HFFc6 (cell line): ENCODE data around the gene HGFAC. TPM values are rescaled to one million over a fixed set of nuclear protein-coding genes. Genes with fewer than 3 reads are reported as not detected.

ENCODE experiments used
- DNase-seq: peaks from one replicate; pipeline ENCODE4 v3.0.0-alpha.2; 2018
- H3K27ac Mint-ChIP-seq: 2 replicates; pipeline ENCODE4 v1.8.0; 2020; ENCODE audit warnings: mild to moderate bottlenecking, mixed read lengths
- H3K27me3 Mint-ChIP-seq: 2 replicates; pipeline ENCODE4 v1.8.0; 2021; ENCODE audit warnings: mild to moderate bottlenecking, moderate library complexity, mixed read lengths; ENCODE audit not compliant: insufficient read depth
- H3K36me3 Mint-ChIP-seq: 2 replicates; pipeline ENCODE4 v1.8.0; 2021; ENCODE audit warnings: low read depth, mixed read lengths
- H3K4me1 Mint-ChIP-seq: 2 replicates; pipeline ENCODE4 v1.8.0; 2020; ENCODE audit warnings: low read depth, mixed read lengths
- H3K4me3 Mint-ChIP-seq: 2 replicates; pipeline ENCODE4 v1.8.0; 2020; ENCODE audit warnings: mild to moderate bottlenecking, moderate library complexity, mixed read lengths
- H3K9me3 Mint-ChIP-seq: 2 replicates; pipeline ENCODE4 v1.8.0; 2020; ENCODE audit warnings: mild to moderate bottlenecking, mixed read lengths
- CTCF ChIP-seq: fragments of 200-600 bp; sonication (generic); IDR thresholded peaks from 2 replicates; pipeline ENCODE4 v1.5.0; 2021; ENCODE audit warnings: antibody characterized with exemption, mild to moderate bottlenecking
- total RNA-seq, 6 experiments: library from RNA; stranded (reverse); fragmentation: NEBNext Ultra II Directional; extraction: Animal tissue kit (Norgen Biotek cat#: 25700); gene quantifications; 2 replicates in 1 of 6; 3 replicates in 5 of 6; pipeline ENCODE4 v1.2.3, GENCODE V29; 2021

Gene HGFAC
- total RNA-seq, 6 experiments from 2014 or later: 0.07 TPM; not detected in 5

GRCh38 chr4:3416270-3416669 lies 25.5 kb upstream of the HGFAC start:
- H3K27ac Mint-ChIP-seq: no peak overlapping the region
- H3K27me3 Mint-ChIP-seq: no peaks in the 10 kb centered on the region; the same call in 1 of the 2 replicates
- TF ChIP-seq CTCF: no peak
- peaks cover 6% of the 10 kb centered on the region for H3K36me3 Mint-ChIP-seq
- no peak overlapping the region for H3K4me3 Mint-ChIP-seq
- DNase-seq: no peak
- H3K9me3 Mint-ChIP-seq: no peaks in the 10 kb centered on the region
- H3K4me1 Mint-ChIP-seq: no peaks in the 10 kb centered on the region

- H3K27me3 Mint-ChIP-seq: no peaks in the 10 kb centered on the region; the same call in 1 of the 2 replicates
- DNase-seq: no peak
- H3K4me1 Mint-ChIP-seq: no peaks in the 10 kb centered on the region
- no peak overlapping the region for H3K27ac Mint-ChIP-seq
- H3K4me3 Mint-ChIP-seq: no peak overlapping the region
- H3K9me3 Mint-ChIP-seq: no peaks in the 10 kb centered on the region
- peaks cover 6% of the 10 kb centered on the region for H3K36me3 Mint-ChIP-seq
- no peak for TF ChIP-seq CTCF
Observed at GRCh38 chr4:3416821-3417221, 24.9 kb upstream of the HGFAC start.

GRCh38 chr4:3417448-3417847 lies 24.3 kb upstream of the HGFAC start:
- Mint-ChIP-seq H3K27me3 (no peaks in the 10 kb centered on the region), H3K27ac (no peak overlapping the region), H3K4me3 (no peak overlapping the region), H3K36me3 (peaks cover 6% of the 10 kb centered on the region), H3K9me3 (no peaks in the 10 kb centered on the region), H3K4me1 (no peaks in the 10 kb centered on the region)
- TF ChIP-seq CTCF: no peak
- DNase-seq: no peak

- Mint-ChIP-seq H3K27me3 (no peaks in the 10 kb centered on the region), H3K4me3 (no peak overlapping the region), H3K36me3 (peaks cover 6% of the 10 kb centered on the region), H3K9me3 (no peaks in the 10 kb centered on the region), H3K27ac (no peak overlapping the region), H3K4me1 (no peaks in the 10 kb centered on the region)
- peak; percentile 48 for TF ChIP-seq CTCF
- no peak for DNase-seq
Observed at GRCh38 chr4:3418029-3418762, 23.6 kb upstream of the HGFAC start.

- H3K9me3 Mint-ChIP-seq: no peaks in the 10 kb centered on the region
- TF ChIP-seq CTCF: no peak
- peaks cover 2% of the 10 kb centered on the region; the same call in 1 of the 2 replicates for H3K27me3 Mint-ChIP-seq
- H3K4me1 Mint-ChIP-seq: no peaks in the 10 kb centered on the region
- no peak overlapping the region for H3K4me3 Mint-ChIP-seq
- H3K36me3 Mint-ChIP-seq: peaks cover 6% of the 10 kb centered on the region
- no peak overlapping the region for H3K27ac Mint-ChIP-seq
- DNase-seq: no peak
Observed at GRCh38 chr4:3419836-3420605, 21.7 kb upstream of the HGFAC start.
